B cell (primary cell): ENCODE results near the gene TKTL2. TPM values are rescaled to one million over a fixed set of nuclear protein-coding genes. Genes with fewer than 3 reads are reported as not detected.

Experiments used
- ATAC-seq: fragments of 200-7000 bp; cut with Tn5 transposase; one replicate; pipeline ENCODE4 v1.10.0; 2021; ENCODE audit warnings: low read depth, mild to moderate bottlenecking, moderate number of reproducible peaks, moderate library complexity
- CTCF ChIA-PET: fragments of 350-600 bp; sonication (Branson Sonifier 250); formaldehyde crosslinking; loops from one replicate; lab custom pipeline; 2021; ENCODE audit warnings: antibody characterized with exemption, inconsistent platforms; lab: Charles Lee
- POLR2A ChIA-PET: fragments of 350-600 bp; sonication (Branson Sonifier 250); formaldehyde crosslinking; loops from one replicate; lab custom pipeline; 2021; ENCODE audit warnings: antibody characterized with exemption; lab: Charles Lee
- DNase-seq: peaks from one replicate; pipeline ENCODE4 v3.0.0; 2013
- H2AFZ ChIP-seq: 2 replicates; pipeline ENCODE4 v1.6.1; 2012; ENCODE audit warnings: mild to moderate bottlenecking, low read depth, low read length; ENCODE audit not compliant: insufficient read depth, poor library complexity, severe bottlenecking
- H3K27ac ChIP-seq, 2 donors: 1 replicate in 1 of 2; 2 replicates in 1 of 2; pipeline ENCODE4 v1.5.1; 2012 to 2013; ENCODE audit warnings: low read length in 2 of 2, mild to moderate bottlenecking in 2 of 2, moderate library complexity in 1 of 2
- H3K27me3 ChIP-seq, 4 experiments: fragments of 200-600 bp in 1 of 4; sonication (generic) in 1 of 4; replicated peaks in 1 of 4; 1 replicate in 2 of 4; 2 replicates in 2 of 4; pipeline versions ENCODE4 v1.6.1 to v1.7.0; 2013 to 2016; ENCODE audit warnings: low read length in 3 of 4, mild to moderate bottlenecking in 2 of 4, mixed read lengths in 1 of 4, moderate library complexity in 1 of 4; ENCODE audit not compliant: insufficient read depth in 4 of 4, control insufficient read depth in 3 of 4; ENCODE audit errors: control extremely low read depth in 1 of 4
- H3K36me3 ChIP-seq, 2 experiments: replicated peaks in 1 of 2; 1 replicate in 1 of 2; 2 replicates in 1 of 2; pipeline versions ENCODE4 v1.6.1 to v1.7.1; 2013; ENCODE audit warnings: low read length in 1 of 2; ENCODE audit not compliant: insufficient read depth in 2 of 2, control insufficient read depth in 1 of 2; ENCODE audit errors: control extremely low read depth in 1 of 2, extremely low read depth in 1 of 2
- H3K4me1 ChIP-seq, 2 donors: fragments of 200-600 bp in 1 of 2; sonication (generic) in 1 of 2; 1 replicate in 1 of 2; 2 replicates in 1 of 2; pipeline versions ENCODE4 v1.5.1 to v1.6.1; 2013 to 2017; ENCODE audit warnings: low read length in 2 of 2; ENCODE audit not compliant: control insufficient read depth in 2 of 2, insufficient read depth in 2 of 2
- H3K4me2 ChIP-seq: replicated peaks from 2 replicates; pipeline ENCODE3; 2012; ENCODE audit warnings: mild to moderate bottlenecking, low read depth, low read length; ENCODE audit not compliant: poor library complexity, severe bottlenecking
- H3K4me3 ChIP-seq, 5 experiments: fragments of 200-600 bp in 1 of 5; sonication (generic) in 1 of 5; 1 replicate in 3 of 5; 2 replicates in 2 of 5; pipeline versions ENCODE4 v1.5.1 to v1.7.0; 2011 to 2016; ENCODE audit warnings: low read length in 4 of 5, mild to moderate bottlenecking in 4 of 5, low read depth in 2 of 5, control low read depth in 1 of 5, moderate library complexity in 1 of 5; ENCODE audit not compliant: insufficient read depth in 1 of 5; ENCODE audit errors: control extremely low read depth in 1 of 5, extremely low read depth in 1 of 5
- H3K79me2 ChIP-seq: fragments of 200-600 bp; sonication (generic); one replicate; pipeline ENCODE4 v1.6.0; 2016; ENCODE audit warnings: low read length; ENCODE audit not compliant: control insufficient read depth, insufficient read depth
- H3K9ac ChIP-seq: fragments of 200-600 bp; sonication (generic); 2 replicates; pipeline ENCODE4 v1.6.1; 2017; ENCODE audit warnings: mild to moderate bottlenecking, low read length, moderate library complexity
- H3K9me3 ChIP-seq, 3 donors: one replicate each; pipeline versions ENCODE4 v1.6.1 to v1.7.1; 2013; ENCODE audit warnings: low read length in 2 of 3; ENCODE audit not compliant: control insufficient read depth in 2 of 3, insufficient read depth in 1 of 3; ENCODE audit errors: control extremely low read depth in 1 of 3
- H4K20me1 ChIP-seq: 2 replicates; pipeline ENCODE4 v1.6.0; 2012; ENCODE audit warnings: mild to moderate bottlenecking, low read length; ENCODE audit not compliant: insufficient read depth, control insufficient read depth, poor library complexity, severe bottlenecking
- H3K27ac Mint-ChIP-seq: one replicate; pipeline ENCODE4 v1.8.0; 2021; ENCODE audit warnings: mixed read lengths
- H3K27me3 Mint-ChIP-seq: one replicate; pipeline ENCODE4 v1.8.0; 2021; ENCODE audit warnings: mixed read lengths
- H3K4me1 Mint-ChIP-seq: one replicate; pipeline ENCODE4 v1.8.0; 2021; ENCODE audit warnings: mixed read lengths
- H3K4me3 Mint-ChIP-seq: one replicate; pipeline ENCODE4 v1.8.0; 2021; ENCODE audit warnings: mixed read lengths
- H3K9me3 Mint-ChIP-seq: one replicate; pipeline ENCODE4 v1.8.0; 2022; ENCODE audit warnings: mixed read lengths; ENCODE audit not compliant: insufficient read depth
- CTCF ChIP-seq: fragments of 200-600 bp; IDR thresholded peaks from one replicate; pipeline ENCODE4 v1.8.0; 2022; ENCODE audit warnings: antibody characterized with exemption, mild to moderate bottlenecking
- EZH2 ChIP-seq: IDR thresholded peaks from 2 replicates; pipeline ENCODE4 v1.6.1; 2012; ENCODE audit warnings: borderline replicate concordance, low read depth, mild to moderate bottlenecking, moderate library complexity, low read length; ENCODE audit not compliant: insufficient read depth, poor library complexity, severe bottlenecking
- WGBS: methylation state at CpG from one replicate; pipeline ENCODE4 v1.1.5; 2013; ENCODE audit warnings: missing lambda C conversion rate; ENCODE audit not compliant: insufficient coverage; 5-methylcytosine and 5-hydroxymethylcytosine counted together
- intact Hi-C: fragments of 100-400 bp; cut with micrococcal nuclease; formaldehyde crosslinking; loops from one replicate; pipeline ENCODE4 v1.10.0; 2022
- polyA plus RNA-seq: library from polyadenylated mRNA; depleted of rRNA; stranded (reverse); fragments of >200 nt; gene quantifications from 2 replicates; pipeline ENCODE4 v1.2.3, GENCODE V29; 2012
- total RNA-seq, 2 donors: library from RNA; stranded (reverse); fragments of 120-200 nt in 1 of 2; gene quantifications; 1 replicate in 1 of 2; 2 replicates in 1 of 2; pipeline versions ENCODE4 v1.2.3 to v1.2.4, GENCODE V29; 2013 to 2022

The TKTL2 gene
- total and polyA plus RNA-seq, 2 donors (not counting 1 experiment from before 2014, with no cell fraction given), result 0.16 to 0.27 TPM

GRCh38 chr4:163486321-163486720, 12.8 kb upstream of the TKTL2 start:
- peaks cover 5% of the 10 kb centered on the region for H3K4me1 Mint-ChIP-seq
- CTCF ChIA-PET, result interaction anchor here (0.6 to 5.1 kb wide), 13 partner anchors 8 to 1246 kb away, joined by 3 to 155 read pairs (median 4); partner anchors contain the start of gene TMA16
- no peaks in the 10 kb centered on the region for H3K9me3 Mint-ChIP-seq
- DNase-seq, result no peak
- Histone ChIP-seq H3K27me3 (no peaks in the 10 kb centered on the region), H3K4me2 (no peak overlapping the region), H3K9me3 (no peaks in the 10 kb centered on the region), H4K20me1 (no peaks in the 10 kb centered on the region), H3K4me1 (peaks cover 18 to 24% of the 10 kb centered on the region in 2 donors), H3K27ac (no peak overlapping the region), H3K36me3 (no peaks in the 10 kb centered on the region), H3K4me3 (no peak overlapping the region), H3K9ac (no peak overlapping the region), H3K79me2 (no peaks in the 10 kb centered on the region), H2AFZ (no peak overlapping the region)
- H3K27me3 Mint-ChIP-seq, result no peaks in the 10 kb centered on the region
- H3K4me3 Mint-ChIP-seq, result no peak overlapping the region
- POLR2A ChIA-PET, result interaction anchor here (1.1 kb wide), 1 partner anchor 8 kb away, joined by 3 read pairs; the partner anchor contains the start of gene TMA16
- no peak overlapping the region for H3K27ac Mint-ChIP-seq
- ATAC-seq, result no peak
- intact Hi-C loops, result no loop called here
- TF ChIP-seq EZH2 (no peak), CTCF (no peak)
- no CpG with 5 or more reads among the region's 1 CpG for WGBS

- Histone ChIP-seq H4K20me1 (no peaks in the 10 kb centered on the region), H3K27me3 (no peaks in the 10 kb centered on the region), H3K4me2 (no peak overlapping the region), H3K9me3 (no peaks in the 10 kb centered on the region), H3K79me2 (no peaks in the 10 kb centered on the region), H3K27ac (no peak overlapping the region), H3K4me3 (no peak overlapping the region), H2AFZ (no peak overlapping the region), H3K36me3 (no peaks in the 10 kb centered on the region), H3K4me1 (peaks cover 18 to 27% of the 10 kb centered on the region in 2 donors), H3K9ac (no peak overlapping the region)
- Mint-ChIP-seq H3K27me3 (no peaks in the 10 kb centered on the region), H3K4me1 (peaks cover 7% of the 10 kb centered on the region), H3K9me3 (no peaks in the 10 kb centered on the region), H3K4me3 (no peak overlapping the region), H3K27ac (no peak overlapping the region)
- TF ChIP-seq CTCF (no peak), EZH2 (no peak)
- DNase-seq, result no peak
- ChIA-PET POLR2A (interaction anchor here (1.1 kb wide), 1 partner anchor 9 kb away, joined by 3 read pairs; the partner anchor contains the start of gene TMA16), CTCF (interaction anchor here (0.6 to 5.1 kb wide), 16 partner anchors 9 to 1247 kb away, joined by 3 to 155 read pairs (median 4); partner anchors contain the start of gene TMA16)
- intact Hi-C loops, result loop anchor here (1.0 to 2.0 kb wide), 5 partner anchors 9 to 527 kb away; partner anchors contain the start of gene TMA16
- 67% methylated on average over 1 of the region's 2 CpGs for WGBS
- no peak for ATAC-seq
Measured at GRCh38 chr4:163485589-163485988, 12.0 kb upstream of the TKTL2 start.
